H1 (cell line): Measurements from ENCODE around the gene PAX3. TPM values are rescaled to one million over a fixed set of nuclear protein-coding genes. Genes with fewer than 3 reads are reported as not detected.

ENCODE experiments used
- CTCF ChIA-PET: fragments of 300-600 bp; sonication (Branson Sonifier 250); formaldehyde crosslinking; loops from one replicate; lab custom pipeline; 2021; ENCODE audit not compliant: partially characterized antibody; lab: Charles Lee
- POLR2A ChIA-PET: fragments of 300-600 bp; sonication (Branson Sonifier 250); formaldehyde crosslinking; loops from one replicate; lab custom pipeline; 2021; ENCODE audit warnings: inconsistent platforms; ENCODE audit not compliant: partially characterized antibody; lab: Charles Lee
- DNase-seq, 2 experiments: peaks; one replicate each; pipeline versions ENCODE4 v3.0.0 to v3.0.0-alpha.2; 2010 to 2022; ENCODE audit warnings: low spot score in 2 of 2, low read depth in 1 of 2, mixed read lengths in 1 of 2
- FAIRE-seq: peaks from 2 replicates; lab custom pipeline; 2011; peaks lifted over from hg19 to GRCh38; lab: Jason Lieb, UNC
- H2AFZ ChIP-seq: 2 replicates; pipeline ENCODE4 v1.8.1; 2012; ENCODE audit warnings: low read length, inconsistent platforms
- H2AK5ac ChIP-seq: 2 replicates; pipeline ENCODE4 v1.6.1; 2013; ENCODE audit warnings: low read depth, low read length
- H2BK120ac ChIP-seq: replicated peaks from 2 replicates; pipeline ENCODE3; 2013; ENCODE audit warnings: low read depth, low read length, inconsistent platforms
- H2BK12ac ChIP-seq: 2 replicates; pipeline ENCODE4 v1.6.1; 2013; ENCODE audit warnings: low read depth, low read length
- H2BK15ac ChIP-seq: 2 replicates; pipeline ENCODE4 v1.6.1; 2013; ENCODE audit warnings: low read length
- H2BK20ac ChIP-seq: 2 replicates; pipeline ENCODE4 v1.6.1; 2013; ENCODE audit warnings: low read length
- H2BK5ac ChIP-seq: 2 replicates; pipeline ENCODE4 v1.6.1; 2013; ENCODE audit warnings: low read depth, low read length
- H3K14ac ChIP-seq: 2 replicates; pipeline ENCODE4 v1.6.1; 2013; ENCODE audit warnings: inconsistent platforms; ENCODE audit not compliant: insufficient read length
- H3K18ac ChIP-seq: 2 replicates; pipeline ENCODE4 v1.6.1; 2013; ENCODE audit warnings: low read length; ENCODE audit errors: extremely low read depth
- H3K23ac ChIP-seq: 2 replicates; pipeline ENCODE4 v1.6.1; 2013; ENCODE audit warnings: inconsistent platforms; ENCODE audit not compliant: insufficient read length
- H3K23me2 ChIP-seq: 2 replicates; pipeline ENCODE4 v1.6.1; 2013; ENCODE audit warnings: low read depth, low read length
- H3K27ac ChIP-seq: 2 replicates; pipeline ENCODE4 v1.6.1; 2011; ENCODE audit warnings: low read depth, low read length, inconsistent platforms
- H3K27me3 ChIP-seq, 4 experiments: replicated peaks in 1 of 4; 1 replicate in 1 of 4; 2 replicates in 3 of 4; pipeline versions ENCODE4 v1.6.1 to v1.8.1; 2011 to 2013; ENCODE audit warnings: low read length in 3 of 4, mild to moderate bottlenecking in 3 of 4, inconsistent platforms in 2 of 4, mixed read lengths in 2 of 4, moderate library complexity in 1 of 4; ENCODE audit not compliant: control insufficient read depth in 3 of 4, insufficient read depth in 3 of 4; ENCODE audit errors: extremely low read depth in 1 of 4
- H3K36me3 ChIP-seq, 4 experiments: 2 replicates each; pipeline versions ENCODE4 v1.6.1 to v1.8.1; 2011 to 2013; ENCODE audit warnings: mild to moderate bottlenecking in 4 of 4, low read length in 3 of 4, moderate library complexity in 2 of 4, control low read depth in 1 of 4, inconsistent platforms in 1 of 4; ENCODE audit not compliant: insufficient read depth in 4 of 4, control insufficient read depth in 2 of 4
- H3K4ac ChIP-seq: replicated peaks from 2 replicates; pipeline ENCODE3; 2013; ENCODE audit warnings: low read length, low read depth, mixed read lengths, inconsistent platforms; ENCODE audit not compliant: insufficient read length
- H3K4me1 ChIP-seq, 4 experiments: replicated peaks in 1 of 4; 1 replicate in 1 of 4; 2 replicates in 3 of 4; pipeline versions ENCODE4 v1.6.1 to v1.8.1; 2011 to 2013; ENCODE audit warnings: low read length in 3 of 4, inconsistent platforms in 2 of 4, mixed read lengths in 1 of 4; ENCODE audit not compliant: insufficient read depth in 4 of 4, control insufficient read depth in 3 of 4
- H3K4me2 ChIP-seq, 2 experiments: 2 replicates each; pipeline versions ENCODE4 v1.6.1 to v1.8.1; 2011 to 2013; ENCODE audit warnings: low read depth in 2 of 2, low read length in 2 of 2, control low read depth in 1 of 2, inconsistent platforms in 1 of 2, mild to moderate bottlenecking in 1 of 2; ENCODE audit not compliant: insufficient read depth in 1 of 2
- H3K4me3 ChIP-seq, 4 experiments: fragments of 200-600, 300-600 bp in 1 of 4; sonication (generic), shearing (Covaris generic), sonication (Bioruptor Twin) in 1 of 4; 2 replicates each; pipeline versions ENCODE4 v1.5.1 to v1.8.1; 2011 to 2016; ENCODE audit warnings: low read length in 4 of 4, low read depth in 3 of 4, control low read depth in 2 of 4, inconsistent platforms in 2 of 4, mild to moderate bottlenecking in 2 of 4, mixed read lengths in 1 of 4, moderate library complexity in 1 of 4; ENCODE audit not compliant: insufficient read depth in 2 of 4; ENCODE audit errors: extremely low read depth in 1 of 4
- H3K56ac ChIP-seq: replicated peaks from 2 replicates; pipeline ENCODE3; 2013; ENCODE audit warnings: low read depth, mild to moderate bottlenecking, mixed read lengths, low read length, inconsistent platforms; ENCODE audit not compliant: insufficient read length
- H3K79me1 ChIP-seq: 2 replicates; pipeline ENCODE4 v1.6.1; 2013; ENCODE audit warnings: low read depth, low read length, control low read depth
- H3K79me2 ChIP-seq, 2 experiments: 2 replicates each; pipeline versions ENCODE4 v1.6.1 to v1.8.1; 2012 to 2013; ENCODE audit warnings: low read length in 2 of 2, mild to moderate bottlenecking in 2 of 2, inconsistent platforms in 1 of 2; ENCODE audit not compliant: insufficient read depth in 2 of 2, control insufficient read depth in 1 of 2
- H3K9ac ChIP-seq, 4 experiments: replicated peaks in 1 of 4; 1 replicate in 1 of 4; 2 replicates in 3 of 4; pipeline versions ENCODE4 v1.6.1 to v1.8.1; 2011 to 2013; ENCODE audit warnings: low read depth in 3 of 4, low read length in 3 of 4, control low read depth in 2 of 4, mild to moderate bottlenecking in 2 of 4, moderate library complexity in 2 of 4, inconsistent platforms in 1 of 4; ENCODE audit errors: extremely low read depth in 1 of 4
- H3K9me3 ChIP-seq, 2 experiments: 2 replicates each; pipeline versions ENCODE4 v1.6.1 to v1.8.1; 2012 to 2013; ENCODE audit warnings: mild to moderate bottlenecking in 2 of 2, moderate library complexity in 2 of 2, control low read depth in 1 of 2, inconsistent platforms in 1 of 2, low read depth in 1 of 2, low read length in 1 of 2, mixed read lengths in 1 of 2; ENCODE audit not compliant: insufficient read depth in 2 of 2
- H4K20me1 ChIP-seq, 2 experiments: replicated peaks in 1 of 2; 2 replicates each; pipeline versions ENCODE3 to v1.8.1; 2011 to 2013; ENCODE audit warnings: inconsistent platforms in 2 of 2, low read length in 2 of 2, mild to moderate bottlenecking in 1 of 2; ENCODE audit not compliant: insufficient read depth in 2 of 2, control insufficient read depth in 1 of 2
- H4K5ac ChIP-seq: 2 replicates; pipeline ENCODE4 v1.6.1; 2013; ENCODE audit warnings: low read length, low read depth, mixed read lengths, inconsistent platforms; ENCODE audit not compliant: insufficient read length
- H4K8ac ChIP-seq: 2 replicates; pipeline ENCODE4 v1.8.0; 2013; ENCODE audit warnings: mild to moderate bottlenecking, moderate library complexity, low read length, inconsistent platforms; ENCODE audit not compliant: insufficient read depth; ENCODE audit errors: extremely low read depth
- H4K91ac ChIP-seq: replicated peaks from 2 replicates; pipeline ENCODE3; 2013; ENCODE audit warnings: low read length, mixed read lengths, inconsistent platforms; ENCODE audit not compliant: insufficient read length
- JUND ChIP-seq: IDR thresholded peaks from 2 replicates; pipeline ENCODE4 v1.6.1; 2011; ENCODE audit warnings: mild to moderate bottlenecking, improper control_type of control experiment, low read length
- SAP30 ChIP-seq: fragments of 300-600 bp; sonication (generic); IDR thresholded peaks from 2 replicates; pipeline ENCODE4 v1.7.1; 2012; ENCODE audit warnings: low read length, moderate library complexity, mild to moderate bottlenecking, inconsistent platforms; ENCODE audit not compliant: insufficient read depth, insufficient replicate concordance
- WGBS, 2 experiments: shearing (Covaris generic) in 1 of 2; methylation state at CpG; one replicate each; pipeline versions ENCODE4 v1.1.6 to v1.1.7; 2013 to 2015; ENCODE audit warnings: low lambda C conversion rate in 2 of 2, mixed read lengths in 2 of 2, inconsistent platforms in 1 of 2, low coverage in 1 of 2, missing lambda C conversion rate in 1 of 2; ENCODE audit not compliant: insufficient replicate concordance in 2 of 2, insufficient coverage in 1 of 2, insufficient read length in 1 of 2; ENCODE audit errors: extremely low coverage in 1 of 2, missing lambda C conversion rate in 1 of 2; 5-methylcytosine and 5-hydroxymethylcytosine counted together
- polyA plus RNA-seq, 7 experiments: library from polyadenylated mRNA; depleted of rRNA in 3 of 7; stranded (reverse) in 5 of 7; unstranded in 2 of 7; fragments of >200 nt in 5 of 7; fragments of 200-250 nt in 2 of 7; gene quantifications; 1 replicate in 5 of 7; 2 replicates in 1 of 7; 4 replicates in 1 of 7; pipeline versions ENCODE4 v1.2.1 to v1.2.3, GENCODE V29; 2011 to 2013; ENCODE audit warnings: missing spikeins in 2 of 7, mixed read lengths in 2 of 7
- total RNA-seq: library from RNA; stranded (reverse); fragmentation: NEBNext Ultra II Directional; extraction: Animal tissue kit (Norgen Biotek cat#: 25700); gene quantifications from 2 replicates; pipeline ENCODE4 v1.2.1, GENCODE V29; 2021

PAX3 gene
- total and polyA plus RNA-seq, 2 of the 8 experiments (the other 6 are each of a cell fraction or from before 2014, with no cell fraction given), result 0.33 TPM; not detected in 1

GRCh38 chr2:222296311-222296741 lies 2.5 kb downstream of the PAX3 start:
- TF ChIP-seq JUND, result no peak
- TF ChIP-seq SAP30, result no peak
- Histone ChIP-seq H3K23me2 (peaks cover 1% of the 10 kb centered on the region; the same call in 1 of the 2 replicates), H3K79me2 (no peaks in the 10 kb centered on the region), H2BK120ac (no peak overlapping the region), H3K36me3 (no peaks in the 10 kb centered on the region; a peak in 1 of 8 replicates), H3K79me1 (no peaks in the 10 kb centered on the region), H4K91ac (no peak overlapping the region), H3K4me1 (peaks cover 24 to 31% (median 28%) of the 10 kb centered on the region in 4 experiments), H3K4me2 (peak overlapping the region in 1 of 2 experiments; percentile 42; a peak in 1 of 4 replicates), H2AK5ac (no peak overlapping the region), H2AFZ (no peak overlapping the region), H4K5ac (no peak overlapping the region), H3K56ac (no peak overlapping the region), H2BK5ac (no peak overlapping the region), H4K8ac (no peak overlapping the region), H3K9me3 (no peaks in the 10 kb centered on the region), H3K4me3 (no peak overlapping the region), H3K9ac (no peak overlapping the region), H2BK20ac (no peak overlapping the region), H3K27ac (no peak overlapping the region), H2BK12ac (no peak overlapping the region), H3K4ac (peak overlapping the region; percentile 21), H3K27me3 (peaks cover 93 to 100% (median 99%) of the 10 kb centered on the region in 4 experiments), H3K14ac (no peak overlapping the region), H2BK15ac (no peak overlapping the region), H3K18ac (no peak overlapping the region), H4K20me1 (peaks cover 10 to 42% of the 10 kb centered on the region in 2 experiments), H3K23ac (no peak overlapping the region)
- FAIRE-seq (no peak), DNase-seq (no peak)
- WGBS, 2 experiments, result 16% methylated on average over 6 of the region's 6 CpGs; no CpG with 5 or more reads in 1 of the 2 experiments
- ChIA-PET POLR2A (no interaction called here), CTCF (interaction anchor here (1.0 to 1.3 kb wide), 3 partner anchors 235 to 310 kb away, joined by 3 to 4 read pairs (median 3); no protein-coding TSS in a partner anchor)
